HG03460 (cell line): Measurements from ENCODE around the gene COL12A1.

Experiments used
- ATAC-seq: cut with Tn5 transposase; IDR thresholded peaks from one replicate; pipeline ENCODE4 v1.9.1; 2021; ENCODE audit not compliant: unreplicated experiment

COL12A1 gene

DNA sequence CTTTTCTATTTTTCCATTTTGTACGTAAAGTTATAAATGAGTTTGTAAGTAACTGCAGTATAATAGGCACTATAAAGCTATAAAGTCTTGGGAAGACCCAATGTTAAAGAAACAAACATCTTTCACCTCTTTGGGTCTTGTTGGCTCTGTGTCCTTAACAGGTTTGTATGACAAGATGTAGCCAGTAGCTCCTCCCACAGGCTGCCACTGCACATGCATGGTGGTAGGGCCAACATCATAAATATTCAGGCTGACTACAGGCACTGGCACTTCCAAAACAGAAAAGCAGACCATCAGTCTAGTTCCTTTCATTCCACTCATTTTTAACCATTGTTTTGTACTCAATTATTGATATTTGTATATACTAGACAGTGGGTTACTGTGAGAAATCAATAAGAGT lies 59.9 kb downstream of the COL12A1 start:
- no peak for ATAC-seq

DNA sequence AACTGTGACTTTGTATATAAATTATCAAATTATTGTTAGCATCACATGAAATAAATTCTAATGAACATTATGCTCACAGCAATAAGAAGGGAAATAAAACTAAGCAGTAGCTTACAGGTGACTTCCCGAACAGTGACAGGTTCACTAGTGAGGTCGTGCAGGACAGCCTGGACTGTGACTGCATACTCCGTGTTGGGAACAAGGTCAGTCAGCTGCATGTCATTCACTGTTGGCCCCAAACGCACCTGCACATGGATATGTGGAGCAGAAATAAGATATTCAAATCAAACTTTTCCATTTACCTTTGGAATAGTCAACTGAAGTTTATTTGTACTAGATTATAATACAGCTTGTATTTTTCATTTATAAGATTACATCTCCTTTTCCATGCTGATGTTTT lies 60.6 kb downstream of the COL12A1 start:
- no peak for ATAC-seq

DNA sequence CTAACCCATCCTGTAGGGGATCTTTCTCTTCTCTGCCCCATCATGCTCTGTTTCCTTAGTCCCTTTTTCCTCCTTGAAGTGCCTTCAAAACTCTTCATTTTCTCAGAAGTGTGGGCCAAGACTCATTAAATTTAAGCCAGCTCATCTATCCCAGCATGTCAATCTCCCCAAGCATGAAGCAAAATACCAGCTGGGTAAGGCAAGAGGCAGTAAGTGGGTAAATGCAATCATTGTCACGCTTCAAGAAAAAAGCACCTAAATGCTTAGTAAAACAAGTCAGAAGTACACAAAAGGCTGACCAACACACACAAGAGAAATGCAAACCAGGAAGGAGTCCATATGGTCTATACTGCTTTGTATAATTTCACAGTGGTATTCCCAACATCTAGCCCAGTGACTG lies 61.5 kb downstream of the COL12A1 start:
- no peak for ATAC-seq

DNA sequence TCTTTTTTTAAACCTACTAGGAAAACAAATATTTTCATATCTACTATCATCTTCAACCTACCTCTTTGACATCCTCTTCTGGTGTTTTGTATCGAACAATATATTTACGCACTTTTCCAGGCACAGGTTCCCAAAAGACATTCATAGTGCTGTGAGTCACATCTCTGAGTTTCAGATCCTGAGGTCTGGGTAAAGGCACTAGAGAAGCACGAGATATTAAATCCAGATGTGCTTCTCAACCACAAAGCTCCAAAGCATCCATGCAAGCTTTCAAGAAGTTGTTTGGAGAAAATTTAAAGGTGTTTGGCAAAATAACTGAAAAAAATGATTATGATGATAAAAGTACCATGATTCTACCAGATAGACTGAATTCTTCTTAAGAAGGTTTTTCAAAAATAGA lies 62.7 kb downstream of the COL12A1 start:
- ATAC-seq = no peak

DNA sequence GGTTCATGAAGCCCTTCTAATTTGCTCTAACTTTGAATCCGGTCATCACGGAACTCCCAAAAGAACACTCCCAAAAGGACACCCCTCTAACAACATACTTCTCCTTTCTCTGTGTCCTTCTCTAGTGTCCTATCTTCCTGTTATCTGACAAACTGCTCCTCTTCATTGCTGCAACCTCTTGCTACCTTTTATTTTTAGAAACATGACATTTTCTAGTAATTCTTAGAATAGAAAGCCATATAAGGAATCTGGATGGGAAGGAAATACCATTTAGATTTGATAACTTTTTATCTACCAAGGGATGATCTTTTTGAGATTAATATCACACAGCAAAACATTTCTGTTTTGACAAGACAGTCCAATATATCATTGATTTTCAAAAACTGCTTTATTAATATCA lies 63.1 kb downstream of the COL12A1 start:
- no peak for ATAC-seq

DNA sequence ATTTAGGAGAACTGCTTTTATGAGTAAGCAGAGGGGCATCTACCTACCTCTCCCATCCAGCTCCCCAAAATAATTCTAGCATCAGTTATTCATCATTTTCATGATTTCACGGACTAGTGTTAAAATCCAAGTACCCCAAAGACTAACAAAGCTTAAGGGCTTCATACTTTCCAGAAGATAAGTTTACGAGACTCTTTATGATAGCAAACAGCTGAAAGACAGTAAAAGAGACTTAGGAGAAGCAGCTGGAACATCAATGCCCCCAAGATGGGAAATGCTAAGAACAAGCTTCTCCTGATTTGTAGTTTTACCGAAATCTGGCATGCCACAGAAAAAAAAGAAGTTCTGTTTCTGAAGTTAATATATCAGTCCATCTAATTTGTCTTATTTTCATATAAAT lies 70.0 kb downstream of the COL12A1 start:
- no peak for ATAC-seq

DNA sequence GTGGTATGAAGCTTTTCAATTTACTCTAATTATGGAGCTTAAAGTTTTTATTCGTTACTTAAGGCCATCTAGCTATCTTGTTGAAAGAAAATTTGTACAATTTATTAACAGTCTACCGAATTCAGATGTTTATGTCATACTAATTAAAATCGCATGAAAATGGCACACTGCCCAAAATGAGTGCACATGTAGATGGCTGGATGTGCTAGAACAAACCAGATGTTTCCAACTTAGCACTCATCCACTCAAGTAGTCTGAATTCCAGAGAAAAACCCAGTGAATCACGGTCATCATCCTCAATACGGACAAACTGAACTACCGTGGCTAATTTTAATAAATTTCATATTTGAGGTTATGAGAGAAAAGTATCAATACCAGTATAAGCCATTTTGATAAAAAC lies 70.4 kb downstream of the COL12A1 start:
- no peak for ATAC-seq

DNA sequence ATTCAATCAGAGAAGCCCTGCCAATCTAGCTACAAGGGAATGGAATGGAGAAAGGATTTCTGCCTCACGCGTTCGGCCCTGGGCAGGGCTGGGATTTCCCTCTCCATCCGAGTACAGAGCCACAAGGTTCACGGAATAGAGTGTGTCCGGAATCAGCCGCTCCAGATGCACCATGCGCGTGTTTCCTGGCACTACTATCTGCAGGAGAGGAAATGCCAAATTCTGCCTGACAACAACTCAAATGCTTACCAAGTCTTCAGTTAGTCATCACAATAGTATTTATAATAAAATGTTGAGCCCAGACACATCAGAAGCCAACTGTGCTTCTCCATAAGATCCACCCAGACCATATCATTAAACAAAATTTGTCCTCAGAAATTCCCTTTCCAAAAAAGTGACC lies 75.1 kb downstream of the COL12A1 start:
- no peak for ATAC-seq

DNA sequence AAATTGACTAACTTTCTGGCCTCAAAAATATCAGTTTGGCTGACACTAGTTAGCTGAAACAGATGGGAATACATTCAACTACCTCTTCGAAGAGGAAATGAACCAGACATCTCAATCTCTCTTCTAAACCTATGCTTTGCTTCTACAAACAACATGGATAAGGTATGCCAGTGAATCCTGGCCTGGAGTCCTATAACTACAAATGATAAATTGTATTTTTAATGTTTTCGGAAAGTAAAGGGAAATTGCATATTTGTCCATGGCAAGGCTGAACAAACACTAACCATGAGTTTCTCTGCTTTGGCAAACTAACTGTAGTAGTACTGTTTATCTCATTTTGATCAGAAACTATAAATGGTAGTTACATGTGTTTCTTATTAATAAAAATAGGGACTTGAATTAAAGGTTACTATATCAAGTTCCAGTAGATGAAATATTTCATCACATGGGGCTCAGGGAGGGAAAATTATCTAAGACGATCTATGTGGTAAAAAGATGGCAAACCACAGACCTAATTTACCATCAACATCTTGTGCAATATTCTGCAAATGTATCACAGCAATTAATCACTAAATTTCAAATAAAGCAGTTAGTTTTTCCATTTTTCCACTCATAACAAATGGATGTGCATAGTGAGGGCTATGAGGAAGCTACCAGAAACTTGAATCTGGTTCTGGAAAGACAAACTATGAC lies 76.8 kb downstream of the COL12A1 start:
- no peak for ATAC-seq

DNA sequence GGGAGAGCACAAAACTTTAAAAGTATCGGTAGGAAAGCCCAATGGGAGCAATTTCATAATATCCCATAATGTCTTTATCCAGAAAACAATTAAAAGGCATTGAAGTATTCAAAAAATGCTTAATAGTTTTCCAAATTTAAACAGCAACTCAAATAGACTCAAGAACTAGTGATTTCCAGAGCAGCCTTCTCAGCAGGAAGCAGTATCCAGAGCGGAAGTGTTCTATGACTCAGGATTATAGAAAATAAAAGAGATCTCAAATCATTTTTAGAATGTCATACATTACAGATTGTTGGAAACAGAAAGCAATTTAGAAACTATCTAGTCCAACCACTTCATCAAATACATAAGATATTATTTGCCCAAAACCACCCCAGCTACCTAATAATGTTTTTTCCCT lies 79.3 kb downstream of the COL12A1 start:
- ATAC-seq = no peak

DNA sequence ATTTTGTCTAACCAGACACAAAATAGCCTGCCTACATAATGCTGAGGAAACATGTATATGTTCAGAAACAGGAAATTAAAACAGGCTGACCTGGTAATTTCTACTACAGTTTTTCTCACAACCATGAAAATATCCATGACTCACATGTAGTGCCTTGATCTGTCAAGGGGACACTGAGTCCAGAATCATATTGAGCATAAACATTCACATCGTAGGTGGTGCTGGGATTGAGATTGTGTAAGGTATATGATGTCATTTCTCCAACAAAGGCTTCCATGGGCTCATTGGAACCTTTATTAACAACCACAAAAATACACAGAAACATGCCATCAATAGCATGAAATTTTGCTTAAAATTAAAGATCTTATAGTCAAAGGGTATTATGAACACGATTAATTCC lies 80.9 kb downstream of the COL12A1 start:
- no peak for ATAC-seq

DNA sequence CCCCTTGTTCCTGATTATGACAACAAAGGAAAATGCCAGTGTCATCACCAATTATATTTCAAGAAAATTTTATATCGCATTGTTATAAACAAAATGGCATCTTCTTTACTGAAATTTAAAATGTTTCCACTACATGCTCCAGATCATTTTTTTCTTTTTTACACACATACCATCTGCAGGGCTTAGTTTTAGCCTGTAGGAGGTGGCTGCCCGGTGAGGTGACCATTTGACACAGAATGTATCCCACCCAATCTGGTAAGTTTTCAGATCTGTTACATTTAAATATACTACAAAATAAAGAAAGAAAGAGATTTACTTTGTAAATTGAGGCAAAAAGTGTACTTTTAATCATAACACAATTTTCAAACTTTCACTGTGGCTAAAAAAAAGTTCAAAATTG lies 81.8 kb downstream of the COL12A1 start:
- no peak for ATAC-seq

DNA sequence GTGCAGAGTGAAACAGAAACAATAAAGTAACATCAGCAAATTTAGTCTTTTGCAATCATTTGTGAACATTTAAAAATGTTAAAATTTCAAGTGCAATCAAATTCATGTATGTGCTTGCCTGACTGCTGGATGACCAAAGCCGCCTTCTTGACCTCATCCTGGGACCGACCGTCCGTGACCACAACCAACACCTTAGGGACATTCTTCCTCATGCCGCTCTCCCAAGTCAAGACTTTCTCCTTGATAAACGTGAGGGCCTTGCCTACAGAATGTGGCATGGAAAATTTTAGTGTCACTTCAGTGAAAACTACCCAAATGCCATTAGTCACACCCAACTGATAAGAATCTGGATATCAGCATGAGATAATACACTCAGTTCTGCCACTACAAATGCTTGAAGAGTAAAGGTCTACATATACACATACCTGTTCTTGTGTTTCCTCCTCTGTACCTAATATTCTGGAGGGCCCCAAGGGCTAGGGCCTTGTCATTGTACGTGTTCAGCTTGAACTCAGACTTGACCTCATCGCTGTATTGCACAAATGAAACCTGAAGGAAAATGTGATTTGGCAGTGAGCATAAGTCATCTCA lies 86.8 kb downstream of the COL12A1 start:
- ATAC-seq = no peak

DNA sequence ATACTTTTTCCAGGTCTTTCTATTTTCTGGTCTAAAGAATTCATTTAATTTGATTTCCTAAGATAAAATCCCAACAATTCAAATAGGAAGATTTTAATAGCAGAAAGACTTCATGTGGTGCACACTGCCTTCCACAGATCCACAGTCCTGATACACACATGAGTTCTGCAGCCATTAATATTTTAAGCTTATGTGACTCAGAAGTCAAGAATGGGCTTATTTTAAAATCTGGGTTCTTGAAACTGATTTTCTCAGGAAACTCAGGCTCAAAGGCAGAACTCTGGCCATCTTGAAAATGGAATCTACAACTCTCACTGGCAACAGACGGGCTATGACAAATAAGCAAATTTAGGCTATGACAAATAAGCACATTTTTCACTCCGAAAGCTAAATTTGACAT lies 88.2 kb downstream of the COL12A1 start:
- no peak for ATAC-seq

DNA sequence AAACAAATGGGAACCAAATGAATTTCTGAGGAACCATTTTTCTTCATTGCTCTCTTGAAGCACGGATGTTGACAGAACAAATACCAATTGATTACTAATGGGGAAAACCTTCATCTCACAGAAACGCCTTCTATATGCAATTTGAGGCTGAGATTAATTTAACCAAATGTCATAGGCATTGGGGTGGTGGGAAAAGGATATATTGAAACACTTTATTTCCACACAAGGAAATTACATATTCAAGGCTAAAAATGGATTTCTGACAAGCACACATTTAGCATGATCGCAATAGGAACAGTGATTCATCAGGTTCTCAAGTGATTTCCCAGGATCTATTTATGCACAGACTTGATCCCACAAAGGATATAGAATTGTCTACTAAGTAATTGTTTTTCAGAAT lies 88.9 kb downstream of the COL12A1 start:
- no peak for ATAC-seq

DNA sequence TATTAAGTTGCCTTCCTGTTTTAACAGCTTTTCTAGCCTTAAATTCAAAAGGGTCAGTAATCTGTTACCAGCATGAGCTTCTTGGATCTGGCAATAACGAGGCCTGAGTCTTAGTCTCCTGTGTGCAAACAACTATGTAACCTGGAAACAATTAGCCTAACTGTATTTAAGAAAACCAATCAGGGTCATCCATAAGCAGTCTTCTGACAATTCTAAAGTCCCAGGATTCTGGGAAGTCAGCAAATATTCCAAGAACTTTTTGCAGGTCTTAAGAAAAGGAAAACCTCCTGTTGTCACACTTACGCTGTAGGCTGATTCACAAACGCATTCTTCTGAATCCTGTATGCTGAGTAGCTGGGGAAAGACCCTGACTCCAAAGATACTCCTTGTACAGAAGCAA lies 90.4 kb downstream of the COL12A1 start:
- no peak for ATAC-seq

DNA sequence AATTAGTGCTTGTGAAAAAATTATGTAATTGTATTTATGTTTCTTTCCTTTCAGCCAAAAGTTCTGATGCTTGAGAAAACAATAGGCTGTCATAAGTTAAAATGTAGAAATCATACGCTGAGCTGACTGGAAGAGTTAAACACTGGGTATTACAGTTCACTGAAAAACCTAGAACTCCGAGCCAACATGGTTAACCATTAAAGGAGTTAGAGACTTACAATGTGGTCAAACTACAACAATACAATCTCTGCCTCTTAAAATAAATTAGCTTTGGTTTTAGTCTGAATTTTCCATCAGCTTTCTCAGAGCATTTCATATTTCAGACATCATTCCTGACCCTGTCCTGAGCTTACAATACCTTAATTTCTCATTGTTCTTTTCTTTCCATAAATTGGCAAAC lies 91.0 kb downstream of the COL12A1 start:
- no peak for ATAC-seq

DNA sequence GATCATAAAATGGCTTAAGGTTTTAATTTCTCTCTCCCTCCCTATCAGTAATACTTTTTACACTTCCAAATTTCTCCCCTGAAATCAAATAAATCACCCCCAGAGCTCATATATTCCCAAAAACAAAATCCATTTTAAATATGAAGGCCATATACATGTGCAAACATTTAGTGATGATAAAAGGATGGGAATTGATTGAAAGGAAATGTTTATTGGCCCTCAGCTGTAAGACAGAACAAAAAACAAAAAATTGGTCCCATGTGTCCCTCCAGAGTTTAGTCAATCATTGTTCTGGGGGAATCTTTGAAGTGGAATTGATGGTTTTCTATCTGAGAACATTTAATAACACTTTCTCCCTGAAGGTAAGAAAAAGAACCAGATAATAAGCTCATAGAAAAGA lies 91.7 kb downstream of the COL12A1 start:
- no peak for ATAC-seq

DNA sequence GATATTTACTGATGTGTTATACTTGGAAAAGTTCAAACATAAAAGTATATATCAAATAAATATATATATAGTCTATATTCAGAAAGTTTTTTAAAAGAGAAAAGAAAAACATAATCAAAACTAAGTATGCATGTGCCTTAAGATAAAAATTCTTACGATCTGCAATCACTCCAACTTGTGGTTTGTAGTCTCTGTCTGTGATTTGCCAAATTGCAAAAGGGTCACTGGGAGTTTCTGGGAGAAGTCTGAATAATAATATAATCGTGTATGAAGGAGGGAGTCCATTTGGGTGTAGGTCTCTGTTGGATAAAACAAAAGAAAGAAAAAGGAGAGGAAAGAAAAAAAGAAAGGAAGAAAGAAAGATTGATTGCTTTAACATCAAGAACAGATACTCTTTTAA lies 92.4 kb downstream of the COL12A1 start:
- no peak for ATAC-seq

DNA sequence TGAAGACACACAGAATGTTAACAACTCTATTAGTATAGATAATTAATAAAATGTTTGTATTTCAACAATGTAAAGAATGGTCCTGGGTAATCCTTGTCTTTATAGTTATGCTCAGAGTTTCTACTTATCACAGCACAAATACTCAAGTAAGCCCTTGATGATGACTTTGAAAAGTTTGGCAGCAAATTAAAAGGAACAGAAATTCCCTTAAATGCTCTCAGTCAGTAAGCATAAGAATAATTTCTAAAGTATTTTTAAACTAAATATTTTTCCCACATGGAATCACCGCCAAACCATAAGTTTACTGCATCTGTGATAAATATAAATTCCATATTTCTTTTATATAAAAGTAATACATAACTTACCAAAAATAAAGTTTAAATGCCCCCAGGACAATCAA lies 96.1 kb downstream of the COL12A1 start:
- no peak for ATAC-seq

DNA sequence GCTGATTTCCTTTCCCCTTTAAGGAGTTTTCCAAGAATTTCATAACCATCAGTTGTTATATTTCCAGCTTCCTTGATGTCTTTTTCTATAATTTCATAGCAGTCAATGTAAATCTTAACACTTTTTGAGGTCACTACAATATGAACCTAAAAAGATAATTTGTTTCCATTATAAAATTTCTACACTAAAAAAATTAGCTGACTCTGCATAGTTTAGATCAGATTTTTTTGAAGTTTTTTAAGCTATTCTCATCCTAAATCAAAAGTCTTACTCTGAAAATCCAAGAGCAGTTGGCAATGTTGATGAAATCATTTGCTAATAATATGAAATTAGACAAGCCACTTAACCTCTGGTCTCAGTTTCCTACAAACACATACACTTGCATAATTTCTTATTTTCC lies 96.8 kb downstream of the COL12A1 start:
- no peak for ATAC-seq

DNA sequence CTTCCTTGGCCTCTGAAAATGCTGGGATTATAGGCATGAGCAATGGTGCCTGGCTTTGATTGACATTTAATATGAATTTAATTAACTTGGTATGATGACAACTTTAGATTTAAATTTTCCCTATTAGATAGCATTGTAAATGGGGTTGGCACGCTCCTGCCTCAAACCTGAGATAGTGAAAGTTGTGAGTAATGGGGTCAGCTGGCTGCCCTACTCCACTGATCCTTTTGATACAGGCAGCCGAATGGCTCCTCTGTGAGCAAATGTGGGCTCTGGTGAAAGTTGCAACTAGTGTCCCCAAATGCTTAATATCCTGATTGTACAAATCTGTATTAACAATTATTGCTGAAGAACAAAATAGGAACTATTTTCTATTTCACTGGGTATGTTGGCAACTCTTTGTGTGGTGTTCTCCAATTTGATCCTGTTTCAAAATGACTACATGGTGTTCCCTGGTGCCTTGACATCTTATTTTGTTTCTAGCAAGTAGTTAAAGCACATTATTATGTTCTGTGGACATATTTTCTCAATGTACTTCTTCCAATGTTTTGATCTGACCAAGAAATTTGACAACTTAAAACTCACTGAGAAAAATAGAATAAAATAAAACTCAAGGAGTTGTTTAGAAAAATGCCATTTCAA lies 97.4 kb downstream of the COL12A1 start:
- no peak for ATAC-seq

DNA sequence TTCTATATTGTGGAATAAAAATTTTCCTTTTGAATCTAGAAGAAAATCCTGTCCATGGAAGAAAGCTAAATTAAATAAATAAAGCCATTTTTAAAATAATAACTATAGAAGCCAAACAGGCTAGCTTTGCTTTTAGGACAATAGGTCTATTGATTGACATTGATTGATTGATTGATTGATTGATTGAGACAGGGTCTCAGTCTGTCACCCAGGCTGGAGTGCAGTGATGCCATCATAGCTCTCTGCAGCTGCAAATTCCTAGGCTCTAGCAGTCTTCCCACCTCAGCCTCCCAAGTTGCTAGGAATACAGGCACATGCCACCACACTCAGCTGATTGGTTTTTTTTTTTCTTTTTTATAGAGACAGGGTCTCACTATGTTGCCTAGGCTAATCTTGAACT lies 97.9 kb downstream of the COL12A1 start:
- no peak for ATAC-seq
